HEK293 (cell line): ENCODE results near the gene HUWE1.

Source experiments
- ZNF223 ChIP-seq: fragments of 450-650 bp; formaldehyde crosslinking; IDR thresholded peaks from 2 replicates; pipeline ENCODE4 v1.5.1; 2016; ENCODE audit warnings: missing biosample characterization, missing genetic modification characterization
- TF ChIP-seq, protein P1 (sequence below): fragments of 450-650 bp; formaldehyde crosslinking; IDR thresholded peaks from 2 replicates; pipeline ENCODE4 v1.5.1; 2016; ENCODE audit warnings: missing biosample characterization, missing genetic modification characterization
- TF ChIP-seq, protein P2 (sequence below): fragments of 450-650 bp; formaldehyde crosslinking; IDR thresholded peaks from 2 replicates; pipeline ENCODE4 v1.5.1; 2017; ENCODE audit warnings: missing biosample characterization, missing genetic modification characterization

DNA sequence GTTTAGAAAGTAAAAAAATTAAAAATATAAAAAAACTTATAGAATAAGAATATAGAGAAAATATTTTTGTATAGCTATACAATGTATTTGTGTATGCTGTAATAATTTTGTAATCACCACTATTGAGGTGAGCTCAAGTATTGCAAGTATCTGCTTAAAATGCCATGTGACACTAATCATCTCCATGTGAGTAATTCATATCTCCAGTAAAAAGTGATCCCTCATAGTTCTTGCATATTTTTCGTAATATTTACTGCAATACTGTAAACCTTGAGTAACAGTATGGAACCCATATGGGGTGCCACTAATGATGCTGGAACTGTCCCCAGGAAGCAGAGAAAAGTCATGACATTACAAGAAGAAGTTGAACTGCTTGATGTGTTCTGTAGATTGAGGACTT lies 43.2 kb upstream of the HUWE1 start:
- TF ChIP-seq, protein P1, sequence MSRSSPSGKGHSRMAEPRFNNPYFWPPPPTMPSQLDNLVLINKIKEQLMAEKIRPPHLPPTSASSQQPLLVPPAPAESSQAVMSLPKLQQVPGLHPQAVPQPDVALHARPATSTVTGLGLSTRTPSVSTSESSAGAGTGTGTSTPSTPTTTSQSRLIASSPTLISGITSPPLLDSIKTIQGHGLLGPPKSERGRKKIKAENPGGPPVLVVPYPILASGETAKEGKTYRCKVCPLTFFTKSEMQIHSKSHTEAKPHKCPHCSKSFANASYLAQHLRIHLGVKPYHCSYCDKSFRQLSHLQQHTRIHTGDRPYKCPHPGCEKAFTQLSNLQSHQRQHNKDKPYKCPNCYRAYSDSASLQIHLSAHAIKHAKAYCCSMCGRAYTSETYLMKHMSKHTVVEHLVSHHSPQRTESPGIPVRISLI (tag by site-specific recombination) = no peak
- TF ChIP-seq, protein P2, sequence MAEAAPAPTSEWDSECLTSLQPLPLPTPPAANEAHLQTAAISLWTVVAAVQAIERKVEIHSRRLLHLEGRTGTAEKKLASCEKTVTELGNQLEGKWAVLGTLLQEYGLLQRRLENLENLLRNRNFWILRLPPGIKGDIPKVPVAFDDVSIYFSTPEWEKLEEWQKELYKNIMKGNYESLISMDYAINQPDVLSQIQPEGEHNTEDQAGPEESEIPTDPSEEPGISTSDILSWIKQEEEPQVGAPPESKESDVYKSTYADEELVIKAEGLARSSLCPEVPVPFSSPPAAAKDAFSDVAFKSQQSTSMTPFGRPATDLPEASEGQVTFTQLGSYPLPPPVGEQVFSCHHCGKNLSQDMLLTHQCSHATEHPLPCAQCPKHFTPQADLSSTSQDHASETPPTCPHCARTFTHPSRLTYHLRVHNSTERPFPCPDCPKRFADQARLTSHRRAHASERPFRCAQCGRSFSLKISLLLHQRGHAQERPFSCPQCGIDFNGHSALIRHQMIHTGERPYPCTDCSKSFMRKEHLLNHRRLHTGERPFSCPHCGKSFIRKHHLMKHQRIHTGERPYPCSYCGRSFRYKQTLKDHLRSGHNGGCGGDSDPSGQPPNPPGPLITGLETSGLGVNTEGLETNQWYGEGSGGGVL (tag by site-specific recombination) = no peak
- no peak for TF ChIP-seq ZNF223 (tag by site-specific recombination)
